ENCODE data around the gene TRAK1.
A peak's percentile ranks its signal among the peaks of the same experiment; 100 is the strongest.

Gene TRAK1

GRCh38 chr3:42161050-42161935 lies 70.1 kb downstream of the TRAK1 start:
- Histone ChIP-seq H3K4me3 (ENCODE audit: low read length) (peak overlapping the region; percentile 64), H3K9me3 (ENCODE audit: insufficient read depth, low read depth, low read length) (no peaks in the 10 kb centered on the region), H3K9ac (ENCODE audit: low read depth, low read length) (no peak overlapping the region), H3K4me1 (ENCODE audit: insufficient read depth, low read length) (peaks cover 14% of the 10 kb centered on the region), H3K36me3 (ENCODE audit: insufficient read depth, low read length) (no peaks in the 10 kb centered on the region), H3K27me3 (ENCODE audit: insufficient read depth, low read length) (no peaks in the 10 kb centered on the region), H3K27ac (ENCODE audit: low read depth, low read length) (peak overlapping the region; percentile 87; the same call in 1 of the 2 replicates)
- 88% methylated on average over 6 of the region's 6 CpGs for WGBS

- Histone ChIP-seq H3K4me1 (ENCODE audit: insufficient read depth, low read length) (peaks cover 14% of the 10 kb centered on the region), H3K36me3 (ENCODE audit: insufficient read depth, low read length) (no peaks in the 10 kb centered on the region), H3K9ac (ENCODE audit: low read depth, low read length) (no peak overlapping the region), H3K9me3 (ENCODE audit: insufficient read depth, low read depth, low read length) (no peaks in the 10 kb centered on the region), H3K4me3 (ENCODE audit: low read length) (no peak overlapping the region), H3K27ac (ENCODE audit: low read depth, low read length) (no peak overlapping the region), H3K27me3 (ENCODE audit: insufficient read depth, low read length) (no peaks in the 10 kb centered on the region)
- WGBS = 92% methylated on average over 5 of the region's 5 CpGs
Measured at GRCh38 chr3:42162462-42162861, 71.3 kb downstream of the TRAK1 start.

- no peaks in the 10 kb centered on the region for H3K27me3 ChIP-seq (ENCODE audit: insufficient read depth, low read length)
- H3K4me1 ChIP-seq (ENCODE audit: insufficient read depth, low read length) = peaks cover 14% of the 10 kb centered on the region
- WGBS = 88% methylated on average over 4 of the region's 5 CpGs
- H3K36me3 ChIP-seq (ENCODE audit: insufficient read depth, low read length) = no peaks in the 10 kb centered on the region
- no peak overlapping the region for H3K27ac ChIP-seq (ENCODE audit: low read depth, low read length)
- no peak overlapping the region for H3K9ac ChIP-seq (ENCODE audit: low read depth, low read length)
- no peak overlapping the region for H3K4me3 ChIP-seq (ENCODE audit: low read length)
- no peaks in the 10 kb centered on the region for H3K9me3 ChIP-seq (ENCODE audit: insufficient read depth, low read depth, low read length)
Measured at GRCh38 chr3:42163622-42164244, 72.6 kb downstream of the TRAK1 start.

- no peak overlapping the region for H3K27ac ChIP-seq (ENCODE audit: low read depth, low read length)
- WGBS = 80% methylated on average over 2 of the region's 2 CpGs
- peaks cover 11% of the 10 kb centered on the region for H3K4me1 ChIP-seq (ENCODE audit: insufficient read depth, low read length)
- H3K9me3 ChIP-seq (ENCODE audit: insufficient read depth, low read depth, low read length) = no peaks in the 10 kb centered on the region
- no peaks in the 10 kb centered on the region for H3K36me3 ChIP-seq (ENCODE audit: insufficient read depth, low read length)
- no peak overlapping the region for H3K4me3 ChIP-seq (ENCODE audit: low read length)
- H3K27me3 ChIP-seq (ENCODE audit: insufficient read depth, low read length) = no peaks in the 10 kb centered on the region
- H3K9ac ChIP-seq (ENCODE audit: low read depth, low read length) = no peak overlapping the region
Measured at GRCh38 chr3:42164656-42165055, 73.5 kb downstream of the TRAK1 start.

- H3K27me3 ChIP-seq (ENCODE audit: insufficient read depth, low read length) = no peaks in the 10 kb centered on the region
- no peak overlapping the region for H3K9ac ChIP-seq (ENCODE audit: low read depth, low read length)
- peaks cover 10% of the 10 kb centered on the region for H3K4me1 ChIP-seq (ENCODE audit: insufficient read depth, low read length)
- no peak overlapping the region for H3K4me3 ChIP-seq (ENCODE audit: low read length)
- H3K36me3 ChIP-seq (ENCODE audit: insufficient read depth, low read length) = no peaks in the 10 kb centered on the region
- no peak overlapping the region for H3K27ac ChIP-seq (ENCODE audit: low read depth, low read length)
- WGBS = 92% methylated on average over 4 of the region's 4 CpGs
- no peaks in the 10 kb centered on the region for H3K9me3 ChIP-seq (ENCODE audit: insufficient read depth, low read depth, low read length)
Measured at GRCh38 chr3:42165211-42165610, 74.1 kb downstream of the TRAK1 start.

- H3K9ac ChIP-seq (ENCODE audit: low read depth, low read length) = no peak overlapping the region
- no peaks in the 10 kb centered on the region for H3K27me3 ChIP-seq (ENCODE audit: insufficient read depth, low read length)
- no peaks in the 10 kb centered on the region for H3K9me3 ChIP-seq (ENCODE audit: insufficient read depth, low read depth, low read length)
- 92% methylated on average over 3 of the region's 3 CpGs for WGBS
- H3K4me3 ChIP-seq (ENCODE audit: low read length) = no peak overlapping the region
- H3K36me3 ChIP-seq (ENCODE audit: insufficient read depth, low read length) = no peaks in the 10 kb centered on the region
- no peaks in the 10 kb centered on the region for H3K4me1 ChIP-seq (ENCODE audit: insufficient read depth, low read length)
- H3K27ac ChIP-seq (ENCODE audit: low read depth, low read length) = no peak overlapping the region
Measured at GRCh38 chr3:42166214-42166613, 75.1 kb downstream of the TRAK1 start.

- WGBS = 94% methylated on average over 11 of the region's 11 CpGs
- H3K9ac ChIP-seq (ENCODE audit: low read depth, low read length) = no peak overlapping the region
- H3K4me3 ChIP-seq (ENCODE audit: low read length) = no peak overlapping the region
- no peak overlapping the region for H3K27ac ChIP-seq (ENCODE audit: low read depth, low read length)
- no peaks in the 10 kb centered on the region for H3K36me3 ChIP-seq (ENCODE audit: insufficient read depth, low read length)
- H3K9me3 ChIP-seq (ENCODE audit: insufficient read depth, low read depth, low read length) = no peaks in the 10 kb centered on the region
- no peaks in the 10 kb centered on the region for H3K4me1 ChIP-seq (ENCODE audit: insufficient read depth, low read length)
- H3K27me3 ChIP-seq (ENCODE audit: insufficient read depth, low read length) = no peaks in the 10 kb centered on the region
Measured at GRCh38 chr3:42166662-42167300, 75.6 kb downstream of the TRAK1 start.

GRCh38 chr3:42169579-42170120 lies 78.5 kb downstream of the TRAK1 start:
- Histone ChIP-seq H3K27ac (ENCODE audit: low read depth, low read length) (no peak overlapping the region), H3K9ac (ENCODE audit: low read depth, low read length) (no peak overlapping the region), H3K36me3 (ENCODE audit: insufficient read depth, low read length) (no peaks in the 10 kb centered on the region), H3K4me3 (ENCODE audit: low read length) (no peak overlapping the region), H3K4me1 (ENCODE audit: insufficient read depth, low read length) (no peaks in the 10 kb centered on the region), H3K9me3 (ENCODE audit: insufficient read depth, low read depth, low read length) (no peaks in the 10 kb centered on the region), H3K27me3 (ENCODE audit: insufficient read depth, low read length) (no peaks in the 10 kb centered on the region)
- 92% methylated on average over 5 of the region's 7 CpGs for WGBS

GRCh38 chr3:42172047-42172654 lies 81.0 kb downstream of the TRAK1 start:
- peaks cover 6% of the 10 kb centered on the region; the same call in 1 of the 2 replicates for H3K36me3 ChIP-seq (ENCODE audit: insufficient read depth, low read length)
- H3K4me1 ChIP-seq (ENCODE audit: insufficient read depth, low read length) = no peaks in the 10 kb centered on the region
- H3K4me3 ChIP-seq (ENCODE audit: low read length) = no peak overlapping the region
- no peak overlapping the region for H3K9ac ChIP-seq (ENCODE audit: low read depth, low read length)
- H3K27ac ChIP-seq (ENCODE audit: low read depth, low read length) = no peak overlapping the region
- H3K27me3 ChIP-seq (ENCODE audit: insufficient read depth, low read length) = no peaks in the 10 kb centered on the region
- no peaks in the 10 kb centered on the region for H3K9me3 ChIP-seq (ENCODE audit: insufficient read depth, low read depth, low read length)
- 93% methylated on average over 3 of the region's 3 CpGs for WGBS

- H3K4me1 ChIP-seq (ENCODE audit: insufficient read depth, low read length) = no peaks in the 10 kb centered on the region
- no peaks in the 10 kb centered on the region for H3K9me3 ChIP-seq (ENCODE audit: insufficient read depth, low read depth, low read length)
- H3K9ac ChIP-seq (ENCODE audit: low read depth, low read length) = no peak overlapping the region
- 95% methylated on average over 6 of the region's 6 CpGs for WGBS
- H3K36me3 ChIP-seq (ENCODE audit: insufficient read depth, low read length) = peaks cover 14% of the 10 kb centered on the region
- H3K27ac ChIP-seq (ENCODE audit: low read depth, low read length) = no peak overlapping the region
- no peaks in the 10 kb centered on the region for H3K27me3 ChIP-seq (ENCODE audit: insufficient read depth, low read length)
- H3K4me3 ChIP-seq (ENCODE audit: low read length) = no peak overlapping the region
Measured at GRCh38 chr3:42173307-42173706, 82.2 kb downstream of the TRAK1 start.
